NCI-H1092 treated with DMSO at 0.1 percent for 48 hours (cell line): ENCODE results near the gene DFFA.
"Not testable (repeated sequence)": the region's sequence is repeated elsewhere in the genome, so short reads cannot be mapped to it uniquely, and the experiment has no call there.

ENCODE experiments used
- DNase-seq: peaks from one replicate; lab custom pipeline; 2025; lab: John Stamatoyannopoulos, UW

DFFA gene

GRCh38 chr1:10506046-10506676 lies 33.8 kb upstream of the DFFA start:
- DNase-seq: not testable (repeated sequence)

DNA sequence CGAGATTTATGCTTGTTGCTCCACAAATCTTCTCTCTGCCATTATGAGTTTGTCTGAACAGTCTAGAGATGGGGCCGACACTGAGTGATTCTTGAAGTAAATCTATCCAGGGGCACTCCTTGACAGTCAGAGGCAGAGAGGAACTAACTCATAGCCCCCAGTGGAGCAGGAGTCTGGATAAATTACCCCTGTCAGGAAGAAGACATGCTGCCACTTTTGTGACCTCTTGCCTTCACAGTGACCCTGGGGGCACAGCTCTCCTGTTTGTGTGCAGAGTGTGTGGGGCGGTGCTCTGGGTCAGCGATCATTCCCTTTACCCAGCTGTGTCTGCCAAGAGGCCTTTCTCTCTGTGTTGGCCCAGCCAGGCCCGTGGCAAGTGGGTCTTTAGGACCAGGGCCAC lies 31.9 kb upstream of the DFFA start:
- no peak for DNase-seq

GRCh38 chr1:10502206-10502605 lies 29.9 kb upstream of the DFFA start:
- no peak for DNase-seq

DNA sequence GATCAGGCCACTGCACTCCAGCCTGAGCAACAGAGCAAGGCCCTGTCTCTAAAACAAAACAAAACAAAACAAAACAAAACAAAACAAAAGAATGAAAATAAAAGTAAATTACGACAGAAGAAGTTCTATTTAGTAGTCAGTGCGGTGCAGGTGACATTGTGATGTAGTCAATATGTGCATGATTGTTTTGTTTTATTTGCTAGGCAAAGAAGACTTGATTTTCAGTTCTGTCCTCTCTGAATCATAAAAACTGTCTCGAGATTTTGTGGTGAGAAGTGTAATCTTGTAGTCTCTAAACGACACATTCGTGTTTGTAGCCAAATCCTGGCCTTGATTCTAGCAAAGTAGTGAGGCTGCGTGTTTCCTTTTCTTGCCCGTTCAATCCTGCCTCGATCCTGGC lies 25.9 kb upstream of the DFFA start:
- DNase-seq: no peak

GRCh38 chr1:10497109-10497508 lies 24.8 kb upstream of the DFFA start:
- DNase-seq: no peak

DNA sequence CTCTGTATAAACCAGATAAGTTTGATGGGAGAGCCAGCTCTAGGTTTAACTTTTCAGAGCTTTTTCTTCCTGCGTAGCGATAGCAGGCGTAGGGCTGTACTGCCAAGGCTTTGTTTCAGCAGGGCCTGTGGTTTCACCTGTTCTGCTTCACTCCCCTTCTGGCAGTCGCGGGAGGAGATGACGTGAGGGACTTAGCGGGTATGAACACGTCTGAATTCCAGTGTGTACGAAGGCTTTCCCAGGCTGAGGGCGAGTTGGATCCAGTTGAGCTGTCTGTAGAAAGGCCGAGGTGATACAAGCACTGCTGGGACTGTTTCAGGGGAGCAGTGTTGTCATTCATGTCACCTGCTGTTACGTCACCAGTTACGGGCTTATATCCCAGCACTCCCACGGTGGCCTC lies 23.6 kb upstream of the DFFA start:
- no peak for DNase-seq

- no peak for DNase-seq
Observed at GRCh38 chr1:10495475-10495817, 23.1 kb upstream of the DFFA start.

DNA sequence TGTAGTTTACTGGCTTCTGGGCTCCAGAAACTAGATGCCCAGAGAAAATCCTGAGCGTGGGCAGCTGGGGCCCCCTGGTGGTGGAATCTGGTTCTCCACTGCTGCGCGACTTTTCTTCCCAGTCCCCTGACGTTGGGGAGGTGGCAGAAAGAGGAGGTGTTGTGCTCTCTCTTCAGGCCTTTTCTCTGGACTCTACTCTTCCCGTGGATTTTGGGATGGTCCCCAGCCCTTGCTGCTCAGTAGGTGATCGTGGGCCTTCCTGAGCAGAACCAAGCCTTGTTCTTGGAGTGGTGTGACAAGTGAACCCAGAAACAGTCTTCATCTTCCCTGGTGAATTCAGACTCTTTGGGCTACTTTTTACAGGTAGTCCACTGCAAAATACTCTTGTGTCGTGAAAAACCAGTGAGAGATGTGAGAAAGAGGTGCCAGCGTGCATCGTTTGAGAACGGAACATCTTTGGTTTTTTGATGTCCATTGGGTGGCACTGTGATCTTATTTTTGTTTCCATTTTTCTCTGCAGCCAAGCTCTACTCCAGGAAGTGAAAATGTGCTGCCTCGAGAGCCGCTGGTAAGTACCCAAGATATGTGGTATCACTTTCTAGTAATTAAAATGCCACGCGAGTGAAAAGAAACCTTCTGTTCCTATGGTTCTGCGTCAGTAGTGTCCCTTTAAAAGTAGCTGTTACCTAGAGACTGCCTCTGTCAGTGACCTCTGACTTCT lies 22.6 kb upstream of the DFFA start:
- peak; percentile 64 for DNase-seq

GRCh38 chr1:10494418-10494753 lies 22.1 kb upstream of the DFFA start:
- no peak for DNase-seq

- DNase-seq: no peak
Observed at GRCh38 chr1:10490286-10490970, 18.1 kb upstream of the DFFA start.

- peak; percentile 51 for DNase-seq
Observed at GRCh38 chr1:10489291-10490055, 17.1 kb upstream of the DFFA start.

DNA sequence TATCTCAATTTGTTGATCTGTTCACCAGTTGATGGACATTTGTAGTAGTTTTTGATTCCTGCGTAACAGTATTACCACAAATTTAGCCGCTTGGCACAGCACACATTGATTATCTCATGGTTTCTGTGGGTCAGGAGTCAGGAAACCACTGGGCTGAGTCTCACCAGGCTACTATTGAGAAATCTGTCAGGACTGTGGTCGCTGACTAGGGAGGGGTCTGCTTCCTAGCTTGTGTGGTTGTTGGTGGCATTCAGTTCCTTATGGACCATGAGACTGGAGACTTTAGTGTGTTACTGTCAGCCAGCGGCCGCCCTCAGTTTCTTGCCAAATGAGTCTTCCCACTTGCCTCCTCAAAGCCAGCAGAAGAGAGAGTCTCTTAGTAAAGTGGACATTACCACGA lies 12.2 kb upstream of the DFFA start:
- DNase-seq: no peak

- no peak for DNase-seq
Observed at GRCh38 chr1:10480614-10481013, 8.3 kb upstream of the DFFA start.

GRCh38 chr1:10479296-10479695 lies 7.0 kb upstream of the DFFA start:
- DNase-seq: no peak

DNA sequence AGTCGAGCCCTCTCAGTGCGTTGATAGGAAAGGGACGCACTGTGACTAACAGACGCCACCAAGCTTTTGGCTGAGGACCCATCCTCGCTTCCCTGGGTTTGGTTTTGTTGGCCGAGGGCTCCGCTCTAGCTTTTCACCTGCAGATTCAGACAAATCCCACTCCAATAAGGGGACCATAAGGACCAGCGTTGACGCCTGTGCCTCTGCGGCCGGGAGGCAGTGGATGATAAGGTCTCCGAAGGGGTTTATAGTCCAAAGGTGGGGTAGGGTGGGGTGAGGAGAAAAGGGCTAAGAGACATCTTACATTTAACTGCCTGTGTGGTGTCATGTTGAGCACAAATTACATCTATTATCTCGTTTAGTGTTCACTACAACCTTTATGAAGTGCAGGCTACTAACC lies 3.2 kb upstream of the DFFA start:
- peak; percentile 61 for DNase-seq

GRCh38 chr1:10474613-10475507 lies 2.5 kb upstream of the DFFA start, which contains the start of gene PEX14:
Gene PEX14, plus strand, starts transcription at chr1:10474950. Its CDS starts 17 bp downstream, at chr1:10474967.
- peak; percentile 93 for DNase-seq

DNA sequence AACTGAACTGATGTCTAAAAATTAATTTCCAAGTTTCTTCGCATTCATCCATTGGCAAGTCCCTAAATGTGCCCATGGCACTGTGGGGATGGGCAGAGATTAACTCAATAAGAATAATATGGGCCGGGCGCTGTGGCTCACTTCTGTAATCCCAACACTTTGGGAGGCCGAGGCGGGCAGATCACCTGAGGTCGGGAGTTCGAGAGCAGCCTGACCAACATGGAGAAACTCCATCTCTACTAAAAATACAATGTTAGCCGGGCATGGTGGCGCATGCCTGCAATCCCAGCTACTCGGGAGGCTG lies 1.9 kb upstream of the DFFA start:
- DNase-seq: not testable (repeated sequence)

DNA sequence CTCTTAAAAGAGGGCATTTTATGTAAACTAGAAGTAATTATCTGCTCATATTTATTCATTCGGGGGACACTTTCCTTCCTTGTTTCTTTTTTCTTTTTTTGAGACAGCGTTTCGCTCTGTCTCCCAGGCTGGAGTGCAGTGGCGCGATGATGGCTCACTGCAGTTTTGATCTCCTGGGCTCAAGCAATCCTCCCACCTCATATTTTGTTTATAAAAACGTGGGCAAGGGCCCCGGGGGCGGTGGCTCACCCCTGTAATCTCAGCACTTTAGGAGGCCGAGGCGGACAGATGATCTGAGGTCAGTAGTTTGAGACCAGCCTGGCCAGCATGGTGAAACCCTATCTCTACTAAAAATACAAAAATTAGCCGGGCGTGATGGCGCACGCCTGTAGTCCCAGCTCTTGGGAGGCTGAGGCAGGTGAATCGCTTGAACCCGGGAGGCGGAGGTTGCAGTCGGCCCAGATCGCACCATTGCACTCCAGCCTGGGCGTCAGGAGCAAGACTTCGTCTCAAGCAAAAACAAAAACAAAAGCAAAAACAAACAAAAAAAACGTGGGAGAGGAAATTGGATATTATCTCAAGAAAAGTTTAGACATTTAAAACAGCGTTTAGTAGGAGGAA lies 926 bp upstream of the DFFA start:
- DNase-seq: no peak

DNA sequence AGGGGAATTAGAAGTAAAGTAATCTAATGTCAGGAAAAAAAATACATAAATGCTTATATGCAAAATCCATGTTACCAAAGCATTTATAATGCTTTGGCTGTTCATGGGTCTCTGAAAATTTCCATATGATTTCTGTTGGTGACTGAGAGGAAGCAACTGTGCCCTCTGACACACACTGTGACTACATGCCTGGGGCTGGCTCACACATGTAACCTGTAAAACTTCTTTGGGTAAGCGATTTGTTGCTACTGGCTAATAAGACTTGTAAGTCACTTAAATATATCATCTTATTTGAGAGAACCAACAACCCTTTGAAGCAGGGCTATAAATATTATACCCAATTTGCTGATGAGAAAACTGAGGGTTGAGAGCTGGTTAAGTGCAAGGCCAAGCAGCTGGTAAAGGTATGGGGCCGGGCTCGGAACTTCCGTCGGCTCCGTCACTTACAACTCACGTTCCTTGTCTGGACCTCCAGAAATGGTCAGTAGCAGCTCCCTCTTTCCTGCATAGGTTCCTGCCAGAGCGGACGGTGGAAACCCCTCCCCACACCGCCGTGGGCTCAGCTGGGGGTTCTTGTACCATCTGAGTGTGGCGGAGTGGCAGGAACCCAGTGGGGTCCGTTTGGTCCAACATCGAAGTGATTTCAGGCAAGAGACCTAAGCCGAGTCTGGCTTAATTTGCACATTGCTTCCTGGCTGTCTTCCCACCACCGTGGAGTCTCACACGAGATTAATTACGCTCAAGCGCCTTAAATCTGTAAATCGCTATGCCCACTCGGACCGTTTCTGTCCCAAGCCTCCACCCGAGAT lies 714 bp downstream of the DFFA start:
- DNase-seq: no peak

GRCh38 chr1:10470043-10470442 lies 2.3 kb downstream of the DFFA start:
- DNase-seq: no peak

- no peak for DNase-seq
Observed at GRCh38 chr1:10467078-10467477, 5.3 kb downstream of the DFFA start.
